ENCODE results near the gene OSM.

- TF ChIP-seq EP300 (IDR thresholded peaks at IDR 0.05) = no peak
- no peak for TF ChIP-seq POLR2A (IDR thresholded peaks at IDR 0.05; ENCODE audit: low read length)
- no peak for TF ChIP-seq MAX (IDR thresholded peaks at IDR 0.05)
- TF ChIP-seq CTCF (IDR thresholded peaks at IDR 0.05) = no peak
- no peak for TF ChIP-seq ZFP36 (IDR thresholded peaks at IDR 0.05; ENCODE audit: borderline replicate concordance, partially characterized antibody)
- TF ChIP-seq MYC (IDR thresholded peaks at IDR 0.05; ENCODE audit: borderline replicate concordance, low read length) = no peak
- TF ChIP-seq HDAC2 (IDR thresholded peaks at IDR 0.05) = no peak
- TF ChIP-seq FOSL2 (IDR thresholded peaks at IDR 0.05) = no peak
- TF ChIP-seq FOSL2 (CRISPR knock-in tag; IDR thresholded peaks at IDR 0.05) = no peak
These were observed 7.8 kb upstream of the OSM start for GRCh38 chr22:30274437-30274812.

All from A549 (cell line).